ENCODE results near the gene BTNL9.

DNA sequence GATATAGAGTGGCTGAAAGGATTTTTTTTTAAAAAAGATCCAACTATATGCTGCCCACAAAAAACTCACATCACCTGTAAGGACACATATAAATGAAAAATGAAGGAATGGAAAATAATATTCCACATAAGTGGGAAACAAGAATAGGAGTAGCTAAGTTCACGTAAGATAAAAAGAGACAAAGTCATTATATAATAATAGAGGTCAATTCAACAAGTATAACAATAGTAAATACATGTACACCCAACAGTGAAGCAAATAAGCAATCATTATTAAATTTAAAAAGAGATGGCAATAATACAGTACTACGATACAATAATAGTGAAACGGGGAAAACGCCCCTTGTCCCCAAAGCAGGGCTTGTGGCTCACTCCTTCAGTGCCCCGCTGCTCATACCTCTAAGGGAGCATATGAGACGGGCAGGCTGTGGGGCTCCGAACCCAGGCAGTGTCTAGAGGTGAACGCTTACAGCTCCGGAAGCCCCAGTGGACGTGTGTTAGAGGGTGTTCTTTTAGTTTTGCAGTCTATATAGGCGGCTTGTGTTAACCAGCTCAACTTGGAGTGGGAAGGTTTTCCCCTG, 12.5 kb upstream of the BTNL9 start:
- TF ChIP-seq EP300 (IDR thresholded peaks at IDR 0.05; ENCODE audit: low read depth): no peak
- no peak for TF ChIP-seq POLR2AphosphoS5 (IDR thresholded peaks at IDR 0.05)
- no peak for TF ChIP-seq POLR2A (IDR thresholded peaks at IDR 0.05)
- TF ChIP-seq, protein P1, sequence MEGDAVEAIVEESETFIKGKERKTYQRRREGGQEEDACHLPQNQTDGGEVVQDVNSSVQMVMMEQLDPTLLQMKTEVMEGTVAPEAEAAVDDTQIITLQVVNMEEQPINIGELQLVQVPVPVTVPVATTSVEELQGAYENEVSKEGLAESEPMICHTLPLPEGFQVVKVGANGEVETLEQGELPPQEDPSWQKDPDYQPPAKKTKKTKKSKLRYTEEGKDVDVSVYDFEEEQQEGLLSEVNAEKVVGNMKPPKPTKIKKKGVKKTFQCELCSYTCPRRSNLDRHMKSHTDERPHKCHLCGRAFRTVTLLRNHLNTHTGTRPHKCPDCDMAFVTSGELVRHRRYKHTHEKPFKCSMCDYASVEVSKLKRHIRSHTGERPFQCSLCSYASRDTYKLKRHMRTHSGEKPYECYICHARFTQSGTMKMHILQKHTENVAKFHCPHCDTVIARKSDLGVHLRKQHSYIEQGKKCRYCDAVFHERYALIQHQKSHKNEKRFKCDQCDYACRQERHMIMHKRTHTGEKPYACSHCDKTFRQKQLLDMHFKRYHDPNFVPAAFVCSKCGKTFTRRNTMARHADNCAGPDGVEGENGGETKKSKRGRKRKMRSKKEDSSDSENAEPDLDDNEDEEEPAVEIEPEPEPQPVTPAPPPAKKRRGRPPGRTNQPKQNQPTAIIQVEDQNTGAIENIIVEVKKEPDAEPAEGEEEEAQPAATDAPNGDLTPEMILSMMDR (IDR thresholded peaks at IDR 0.05): no peak

Data from transverse colon (tissue), 4 donors.